T-helper 2 cell (primary cell): ENCODE measurements around the gene GOLGA5.

Source experiments
- DNase-seq, 5 experiments: peaks; one replicate each; pipeline versions ENCODE4 v3.0.0 to v3.0.0-alpha.2; 2012 to 2022

The GOLGA5 gene

GRCh38 chr14:92830902-92831301 is 36.8 kb downstream of the GOLGA5 start:
- no peak for DNase-seq

- no peak for DNase-seq
Measured at GRCh38 chr14:92832137-92832700, 38.1 kb downstream of the GOLGA5 start.

GRCh38 chr14:92841930-92842329 is 47.8 kb downstream of the GOLGA5 start:
- DNase-seq, result no peak

GRCh38 chr14:92844204-92844603 is 50.1 kb downstream of the GOLGA5 start:
- no peak for DNase-seq

GRCh38 chr14:92846162-92846897 is 52.2 kb downstream of the GOLGA5 start:
- peak in 1 of 5 experiments; percentile 41 for DNase-seq

- peak in 1 of 5 experiments; percentile 11 for DNase-seq
Measured at GRCh38 chr14:92847278-92847677, 53.2 kb downstream of the GOLGA5 start.

- no peak for DNase-seq
Measured at GRCh38 chr14:92847749-92848148, 53.6 kb downstream of the GOLGA5 start.

GRCh38 chr14:92848887-92849286 is 54.8 kb downstream of the GOLGA5 start:
- DNase-seq, result no peak

DNA sequence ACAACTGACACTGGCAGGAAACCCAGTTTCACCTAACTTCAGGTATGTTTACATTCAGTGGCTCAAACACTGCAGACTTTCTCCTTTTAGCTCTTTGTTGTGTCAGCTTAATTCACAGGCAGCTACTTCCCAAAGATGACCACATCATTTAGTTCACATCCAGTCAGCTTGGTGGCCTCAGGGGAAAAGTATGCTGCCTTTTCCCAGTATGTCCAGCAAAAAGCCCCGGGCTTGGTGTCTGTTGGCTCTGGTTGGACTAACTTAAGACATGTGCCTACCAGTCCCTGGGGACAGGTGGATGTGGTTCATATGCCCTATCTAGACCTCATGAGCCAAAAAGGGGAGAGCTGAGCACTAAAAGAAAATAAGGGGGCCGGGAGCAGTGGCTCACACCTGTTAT is 56.4 kb downstream of the GOLGA5 start:
- DNase-seq, result no peak

- DNase-seq, result peak in 2 of 5 experiments; percentile 1 to 48
Measured at GRCh38 chr14:92853136-92853535, 59.0 kb downstream of the GOLGA5 start.

DNA sequence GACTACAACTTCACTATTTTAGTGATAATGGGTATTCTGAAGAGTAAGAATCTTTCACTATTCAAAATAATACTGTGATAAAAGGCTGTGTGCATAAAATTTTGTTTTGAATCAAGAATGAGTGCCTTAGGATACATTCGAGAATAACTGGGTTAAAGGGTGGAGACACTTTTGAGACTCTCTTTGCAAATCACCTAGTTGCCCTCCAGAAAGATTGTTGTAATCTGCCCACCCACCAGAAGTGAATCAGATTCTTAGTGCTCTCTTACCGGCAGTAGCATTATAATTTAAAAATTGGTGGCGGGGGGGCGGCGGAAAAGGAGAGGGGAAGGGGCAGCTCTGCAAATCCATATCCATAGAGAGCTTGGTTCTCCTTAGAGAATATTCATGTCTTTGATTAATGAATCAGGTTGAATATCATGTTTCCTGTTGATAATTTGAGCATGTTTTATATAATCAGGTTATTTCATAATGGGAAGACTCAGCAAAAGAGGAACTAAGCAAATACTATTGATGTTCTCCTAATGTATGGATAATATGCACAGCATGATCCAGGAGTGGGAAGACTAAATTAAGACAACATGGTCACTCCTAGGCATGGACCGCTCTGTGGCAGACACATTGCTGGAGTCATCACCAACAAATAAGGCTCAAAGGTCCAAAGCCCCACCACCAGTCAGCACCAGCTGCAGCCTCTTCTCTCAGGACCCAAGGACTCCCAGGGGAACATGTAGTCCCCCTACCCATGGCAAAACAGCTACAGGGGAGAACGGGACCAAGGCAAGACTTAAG is 66.1 kb downstream of the GOLGA5 start:
- DNase-seq, result no peak

- no peak for DNase-seq
Measured at GRCh38 chr14:92861856-92862745, 68.0 kb downstream of the GOLGA5 start.

DNA sequence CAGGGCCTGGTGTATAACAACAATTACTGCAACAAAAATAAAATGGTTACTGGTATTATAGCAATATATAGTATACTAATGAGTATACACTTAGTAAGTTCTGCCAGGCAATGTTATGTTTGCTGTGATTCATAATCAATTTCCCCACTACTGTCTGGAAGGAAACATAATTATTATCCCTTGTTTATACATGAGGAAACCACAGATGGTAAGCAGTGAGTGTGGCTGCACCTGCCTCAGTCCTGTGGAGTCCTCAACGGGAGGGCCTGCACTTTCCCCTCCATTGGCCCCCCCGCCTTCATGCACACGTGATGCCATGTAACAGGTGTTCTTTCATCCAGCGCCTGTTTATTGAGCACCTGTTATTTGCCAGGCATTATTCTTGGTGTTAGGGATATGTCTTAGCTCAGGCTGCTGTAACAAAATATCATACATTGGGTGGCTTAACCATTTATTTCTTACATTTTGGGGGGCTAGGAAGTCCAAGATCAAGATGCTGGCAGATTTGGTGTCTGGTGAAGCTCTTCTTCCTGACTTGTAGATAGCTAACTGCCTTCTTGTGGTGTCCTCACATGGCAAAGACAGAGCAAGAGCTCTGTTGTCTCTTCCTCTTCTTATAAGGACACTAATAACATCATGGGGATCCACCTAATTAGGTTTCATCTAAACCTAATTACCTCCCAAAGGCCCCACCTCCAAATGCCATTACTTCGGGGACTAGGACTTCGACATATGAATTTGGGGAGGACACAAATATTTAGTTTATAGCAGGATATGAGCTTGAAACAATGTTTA is 69.4 kb downstream of the GOLGA5 start:
- DNase-seq, result no peak

- DNase-seq, result no peak
Measured at GRCh38 chr14:92865674-92866073, 71.6 kb downstream of the GOLGA5 start.

GRCh38 chr14:92866181-92866752 is 72.2 kb downstream of the GOLGA5 start:
- no peak for DNase-seq

- DNase-seq, result no peak
Measured at GRCh38 chr14:92866901-92867865, 73.1 kb downstream of the GOLGA5 start.

- no peak for DNase-seq
Measured at GRCh38 chr14:92874962-92875661, 81.0 kb downstream of the GOLGA5 start.

GRCh38 chr14:92877757-92878431 is 83.8 kb downstream of the GOLGA5 start:
- DNase-seq, result no peak

- DNase-seq, result no peak
Measured at GRCh38 chr14:92880351-92880750, 86.2 kb downstream of the GOLGA5 start.
